ENCODE data around the gene IL17RB.
A peak's percentile ranks its signal among the peaks of the same experiment; 100 is the strongest.

The IL17RB gene

GRCh38 chr3:53829605-53830004 is 16.8 kb upstream of the IL17RB start:
- DNase-seq (ENCODE audit: low spot score) = no peak

- DNase-seq (ENCODE audit: low spot score) = no peak
Measured at GRCh38 chr3:53830944-53831343, 15.4 kb upstream of the IL17RB start.

GRCh38 chr3:53833053-53833645 is 13.2 kb upstream of the IL17RB start:
- DNase-seq (ENCODE audit: low spot score) = no peak

- no peak for DNase-seq (ENCODE audit: low spot score)
Measured at GRCh38 chr3:53833700-53834099, 12.7 kb upstream of the IL17RB start.

- DNase-seq (ENCODE audit: low spot score) = no peak
Measured at GRCh38 chr3:53834429-53835095, 11.8 kb upstream of the IL17RB start.

GRCh38 chr3:53835257-53835656 is 11.1 kb upstream of the IL17RB start:
- no peak for DNase-seq (ENCODE audit: low spot score)

- no peak for DNase-seq (ENCODE audit: low spot score)
Measured at GRCh38 chr3:53836084-53836872, 10.1 kb upstream of the IL17RB start.

- DNase-seq (ENCODE audit: low spot score) = no peak
Measured at GRCh38 chr3:53837331-53837730, 9.0 kb upstream of the IL17RB start.

- no peak for DNase-seq (ENCODE audit: low spot score)
Measured at GRCh38 chr3:53841296-53841695, 5.1 kb upstream of the IL17RB start.

GRCh38 chr3:53842436-53843194 is 3.8 kb upstream of the IL17RB start:
- peak; percentile 96 for DNase-seq (ENCODE audit: low spot score)

- DNase-seq (ENCODE audit: low spot score) = no peak
Measured at GRCh38 chr3:53843195-53844177, 2.9 kb upstream of the IL17RB start.

- peak; percentile 38 for DNase-seq (ENCODE audit: low spot score)
Measured at GRCh38 chr3:53844262-53845102, 1.9 kb upstream of the IL17RB start.

- peak; percentile 37 for DNase-seq (ENCODE audit: low spot score)
Measured at GRCh38 chr3:53845103-53845880, 1.1 kb upstream of the IL17RB start.

- no peak for DNase-seq (ENCODE audit: low spot score)
Measured at GRCh38 chr3:53845881-53846133, 561 bp upstream of the IL17RB start.

GRCh38 chr3:53846851-53847155 is 435 bp downstream of the IL17RB start:
- DNase-seq (ENCODE audit: low spot score) = no peak

GRCh38 chr3:53849916-53850315 is 3.5 kb downstream of the IL17RB start:
- no peak for DNase-seq (ENCODE audit: low spot score)

- no peak for DNase-seq (ENCODE audit: low spot score)
Measured at GRCh38 chr3:53850895-53851294, 4.5 kb downstream of the IL17RB start.

GRCh38 chr3:53856964-53857363 is 10.6 kb downstream of the IL17RB start:
- DNase-seq (ENCODE audit: low spot score) = no peak

- DNase-seq (ENCODE audit: low spot score) = no peak
Measured at GRCh38 chr3:53858096-53858741, 11.9 kb downstream of the IL17RB start.
